GM21723 (cell line): ENCODE results near the gene SLC34A1.
A peak's percentile ranks its signal among the peaks of the same experiment; 100 is the strongest.

Experiments
- ATAC-seq: cut with Tn5 transposase; IDR thresholded peaks from one replicate; pipeline ENCODE4 v1.9.1; 2021; ENCODE audit warnings: mild to moderate bottlenecking, moderate library complexity; ENCODE audit not compliant: unreplicated experiment

The SLC34A1 gene

DNA sequence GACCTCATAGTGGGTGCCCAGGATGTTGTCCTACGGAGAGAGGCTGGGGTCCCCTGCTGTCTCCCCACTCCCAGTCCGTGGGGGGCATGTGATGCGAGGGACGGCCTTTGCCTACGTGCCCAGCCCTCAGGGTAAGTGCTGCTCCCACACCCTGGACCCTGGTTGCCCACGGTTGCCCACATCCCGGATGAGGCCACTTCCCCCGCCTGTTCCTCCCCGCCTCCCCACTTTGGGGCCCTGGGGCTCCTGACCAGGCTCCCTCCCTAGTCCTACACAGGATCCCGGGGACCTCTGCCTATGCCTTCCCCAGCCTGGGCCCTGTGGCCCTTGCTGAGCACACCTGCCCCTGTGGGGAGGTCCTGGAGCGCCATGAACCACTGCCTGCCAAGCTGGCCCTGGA is 1.5 kb downstream of the SLC34A1 start:
- no peak for ATAC-seq

DNA sequence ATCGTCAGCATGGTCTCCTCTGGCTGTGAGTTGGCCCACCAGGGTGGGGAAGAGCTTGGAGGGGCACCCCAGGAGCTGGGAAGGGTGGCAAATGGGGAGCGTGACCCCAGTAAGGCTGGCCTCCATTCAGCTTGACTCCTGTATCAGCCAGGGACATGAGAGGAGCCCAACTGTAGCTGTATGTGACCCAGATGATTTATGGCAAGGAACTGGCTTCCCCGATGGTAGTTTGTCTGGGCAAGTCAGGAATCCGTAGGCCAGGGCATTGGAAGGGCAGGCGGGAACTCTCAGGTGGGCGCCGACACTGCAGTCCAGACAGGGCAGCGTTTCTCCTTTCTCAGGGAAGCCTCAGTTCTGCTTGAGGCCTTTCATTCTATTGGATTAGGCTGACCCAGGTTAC is 2.3 kb downstream of the SLC34A1 start:
- no peak for ATAC-seq

DNA sequence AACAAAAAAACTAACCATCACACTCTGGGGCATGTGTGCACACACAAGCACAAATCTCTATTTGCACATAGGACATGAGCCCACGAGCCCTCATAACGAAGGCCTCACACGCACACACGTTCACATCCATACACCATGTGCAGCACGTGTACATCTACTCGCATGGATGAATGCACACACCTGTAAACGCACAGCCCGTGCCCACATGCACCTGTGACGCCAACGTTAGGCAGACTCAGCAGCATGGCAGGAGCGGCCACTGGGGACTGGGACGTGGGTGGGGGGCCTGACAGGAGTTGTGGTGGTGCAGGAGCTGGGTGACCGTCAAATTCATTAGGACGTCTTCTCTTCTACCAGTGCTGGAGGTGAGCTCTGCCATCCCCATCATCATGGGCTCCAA is 3.2 kb downstream of the SLC34A1 start:
- no peak for ATAC-seq

DNA sequence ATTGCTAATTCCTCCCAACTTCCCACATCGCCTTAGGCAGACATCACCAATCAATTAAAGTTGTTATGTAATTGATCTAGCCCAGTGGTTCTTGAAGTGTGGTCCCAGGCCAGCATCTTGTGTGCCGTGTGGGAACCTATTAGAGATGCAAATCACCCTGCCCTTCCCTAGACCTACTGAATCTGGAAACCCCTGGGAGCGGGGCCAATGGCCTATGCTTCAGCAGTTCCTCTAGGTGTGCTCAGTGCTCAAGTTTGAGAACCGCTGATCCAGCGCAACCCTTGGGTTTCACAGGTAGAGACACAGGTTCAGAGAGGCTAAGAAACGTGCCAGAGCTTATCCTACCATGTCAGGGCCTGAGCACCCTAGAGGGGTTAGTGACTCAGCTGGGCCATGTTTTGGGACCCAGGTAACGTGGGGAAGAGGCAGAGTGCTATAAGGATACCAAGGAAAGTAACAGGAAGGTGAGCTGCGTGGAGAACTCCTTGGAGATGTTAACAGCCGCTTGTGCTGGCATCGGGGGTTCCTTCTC is 4.4 kb downstream of the SLC34A1 start:
- ATAC-seq = no peak

DNA sequence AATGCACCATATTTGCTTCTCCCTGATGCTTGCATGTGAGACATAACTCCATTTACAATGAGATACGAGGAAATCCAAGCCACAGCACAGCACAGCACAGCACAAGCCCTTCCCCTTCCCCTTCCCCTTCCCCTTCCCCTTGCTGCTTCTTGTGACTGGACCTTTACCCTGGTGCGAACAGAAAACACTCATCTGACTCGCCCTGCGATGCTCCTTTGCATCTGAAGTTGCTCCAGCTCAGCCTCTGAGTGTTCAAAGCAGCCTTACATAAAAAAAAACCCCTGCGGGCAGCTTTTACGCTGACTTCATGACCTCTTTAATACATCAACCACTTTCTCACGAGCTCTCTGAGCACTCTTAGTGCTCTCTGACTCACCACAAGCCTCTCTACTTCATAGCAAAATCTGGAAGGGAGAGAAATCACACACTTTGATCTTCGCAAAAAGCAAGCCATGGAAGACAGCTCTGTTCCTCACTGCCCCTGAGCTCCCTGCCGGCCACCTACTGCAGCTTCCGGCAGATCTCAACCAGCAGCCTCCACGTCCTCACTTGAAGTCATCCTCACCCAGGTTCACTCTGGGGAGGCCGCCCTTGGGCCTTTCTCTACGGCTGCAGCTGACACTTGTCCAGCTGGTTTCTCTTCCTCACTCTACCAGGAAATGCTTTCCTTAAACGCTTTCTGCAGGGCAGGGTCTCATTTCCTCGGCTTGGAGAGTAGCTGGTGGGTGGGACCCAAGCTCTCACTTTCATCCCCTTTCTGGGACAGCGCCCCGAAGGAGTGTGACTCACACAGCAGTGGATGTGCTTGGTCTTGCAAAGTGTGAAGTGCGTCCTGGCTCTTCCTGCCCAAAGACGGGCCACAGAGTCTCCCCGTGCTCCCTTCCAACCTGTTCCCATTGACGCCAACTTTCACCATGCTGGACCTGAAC is 5.3 kb downstream of the SLC34A1 start:
- no peak for ATAC-seq

DNA sequence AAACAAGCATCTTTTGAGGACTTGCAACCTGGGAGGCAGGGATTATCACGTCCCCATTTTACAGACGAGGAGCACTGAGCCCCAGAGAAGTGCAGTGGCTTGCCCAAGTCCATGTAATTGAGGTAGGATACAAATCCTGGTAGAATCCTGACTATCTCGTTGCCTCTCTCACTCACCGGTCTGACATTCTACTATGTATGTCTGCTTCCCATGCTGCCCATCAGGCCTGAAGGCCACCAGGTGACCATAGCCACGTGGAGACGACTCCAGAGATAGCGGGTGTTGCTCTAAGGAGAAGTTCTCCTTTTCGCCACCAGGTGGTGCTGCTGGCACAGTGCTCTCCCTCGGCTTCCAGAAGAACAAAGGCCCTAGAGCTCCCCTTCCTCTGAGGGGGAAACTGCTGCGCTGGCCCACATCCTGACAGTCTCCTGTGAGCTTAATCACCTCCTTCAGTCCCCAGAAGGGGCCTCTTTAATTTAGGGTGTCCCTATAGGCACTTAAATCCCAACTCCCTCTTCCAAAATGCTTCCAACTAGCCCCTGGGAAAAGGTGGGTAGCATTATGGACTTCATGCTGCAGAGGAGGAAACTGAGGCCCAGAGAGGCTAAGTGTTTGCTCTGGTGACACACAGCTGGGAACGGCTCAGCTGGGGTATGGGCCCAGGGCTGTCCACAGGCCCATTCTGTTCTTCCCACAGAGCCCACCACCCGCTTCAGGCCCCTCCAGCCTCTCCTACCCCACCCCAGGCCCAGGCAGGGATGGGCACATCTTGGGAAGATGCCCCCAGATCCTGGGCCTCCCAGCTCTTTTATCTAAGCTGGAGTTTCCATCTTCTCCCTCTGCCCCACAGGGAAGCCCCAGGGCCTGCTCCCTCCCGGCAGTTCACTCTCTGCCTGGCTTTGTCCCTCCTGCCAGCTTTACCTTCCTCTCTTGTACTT is 6.4 kb downstream of the SLC34A1 start:
- no peak for ATAC-seq

DNA sequence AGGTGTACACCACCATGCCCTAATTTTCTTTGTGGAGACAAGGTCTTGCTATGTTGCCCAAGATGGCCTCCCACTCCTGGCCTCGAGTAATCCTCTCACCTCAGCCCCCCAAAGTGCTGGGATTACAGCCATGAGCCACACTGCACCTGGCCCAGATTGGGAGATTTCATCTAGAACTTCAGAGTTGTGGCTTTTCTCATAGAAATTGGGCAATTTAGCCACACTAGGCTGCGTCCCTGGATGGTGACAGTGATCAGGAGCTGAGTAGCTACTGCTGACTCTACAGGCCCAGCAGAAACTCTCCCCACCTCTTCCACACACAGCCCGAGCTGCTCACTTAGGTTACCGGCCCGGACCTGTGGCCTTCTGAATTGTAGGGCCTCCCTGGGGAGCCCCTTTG is 8.5 kb downstream of the SLC34A1 start:
- ATAC-seq = no peak

DNA sequence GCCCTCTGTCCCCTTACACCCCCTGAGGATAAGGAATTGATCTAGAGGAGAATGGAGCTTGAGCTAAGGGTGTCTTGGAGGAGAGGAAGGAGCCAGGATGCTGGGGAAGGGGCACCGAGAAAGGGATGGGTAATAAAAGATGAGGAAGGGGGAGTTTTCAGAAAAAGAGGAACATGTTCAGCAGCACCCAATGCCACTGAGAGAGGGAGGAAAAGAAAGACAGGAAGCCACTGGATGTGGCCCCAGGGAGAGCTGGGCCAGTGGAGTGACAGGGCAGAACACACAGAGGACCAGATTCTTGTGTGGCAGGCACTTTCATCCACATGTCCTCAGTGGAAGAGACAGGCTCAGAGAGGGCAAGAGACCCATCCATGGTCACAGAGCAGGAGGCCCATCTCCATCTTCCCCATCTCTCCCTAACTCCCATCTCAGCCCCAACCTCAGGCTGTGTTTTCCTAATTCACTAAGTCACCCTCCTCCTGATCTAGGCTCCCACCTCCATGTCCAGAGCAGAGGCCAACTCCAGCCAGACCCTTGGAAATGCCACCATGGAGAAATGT is 9.1 kb downstream of the SLC34A1 start:
- no peak for ATAC-seq

DNA sequence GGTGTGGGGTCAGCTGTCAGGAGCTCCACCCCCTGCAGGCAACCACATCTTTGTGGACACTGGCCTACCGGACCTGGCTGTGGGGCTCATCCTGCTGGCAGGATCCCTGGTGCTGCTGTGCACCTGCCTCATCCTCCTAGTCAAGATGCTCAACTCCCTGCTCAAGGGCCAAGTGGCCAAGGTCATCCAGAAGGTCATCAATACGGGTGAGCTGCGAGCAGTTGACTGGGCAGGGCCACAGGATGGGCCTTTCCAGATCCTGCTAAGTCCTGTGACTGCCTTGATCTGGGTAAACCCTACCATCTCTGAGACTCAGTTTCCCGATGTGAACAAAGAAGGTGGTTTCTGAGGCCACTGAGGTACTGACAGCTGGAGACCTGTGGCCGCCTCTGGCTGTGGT is 9.8 kb downstream of the SLC34A1 start:
- no peak for ATAC-seq

DNA sequence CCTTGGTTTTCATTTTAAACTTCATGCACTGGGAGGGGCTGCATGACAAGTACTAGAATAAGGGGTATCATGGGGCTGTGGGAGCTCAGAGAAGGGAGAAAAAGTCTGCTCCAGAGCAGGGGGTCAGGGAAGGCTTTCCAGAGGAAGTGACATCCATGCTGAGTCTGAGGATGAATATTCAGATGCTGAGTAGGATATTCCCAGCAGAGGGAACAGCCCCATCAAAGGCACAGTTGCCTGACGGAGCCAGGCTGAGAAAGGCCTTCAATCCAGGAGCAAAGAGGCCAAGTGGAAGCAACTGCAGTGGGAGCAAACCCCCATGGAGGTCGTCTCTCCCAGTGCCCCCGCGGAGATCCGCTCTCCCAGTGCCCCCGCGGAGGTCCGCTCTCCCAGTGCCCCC is 11.8 kb downstream of the SLC34A1 start:
- ATAC-seq = no peak

DNA sequence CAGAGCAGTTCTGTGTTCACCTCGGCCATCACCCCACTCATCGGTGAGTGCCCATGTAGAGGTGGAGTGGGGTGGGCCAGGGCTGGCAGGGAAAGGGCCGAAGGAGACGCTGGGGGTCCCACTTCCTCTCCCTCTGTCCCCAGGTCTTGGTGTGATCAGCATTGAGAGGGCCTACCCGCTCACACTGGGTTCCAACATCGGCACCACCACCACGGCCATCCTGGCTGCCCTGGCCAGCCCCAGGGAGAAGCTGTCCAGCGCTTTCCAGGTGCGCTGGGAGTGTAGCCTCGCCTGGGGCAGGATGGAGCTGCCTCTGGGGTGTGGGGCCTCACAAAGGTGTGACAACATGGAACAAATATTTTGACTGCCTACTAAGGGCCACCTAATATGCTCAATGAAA is 12.6 kb downstream of the SLC34A1 start:
- ATAC-seq = no peak

DNA sequence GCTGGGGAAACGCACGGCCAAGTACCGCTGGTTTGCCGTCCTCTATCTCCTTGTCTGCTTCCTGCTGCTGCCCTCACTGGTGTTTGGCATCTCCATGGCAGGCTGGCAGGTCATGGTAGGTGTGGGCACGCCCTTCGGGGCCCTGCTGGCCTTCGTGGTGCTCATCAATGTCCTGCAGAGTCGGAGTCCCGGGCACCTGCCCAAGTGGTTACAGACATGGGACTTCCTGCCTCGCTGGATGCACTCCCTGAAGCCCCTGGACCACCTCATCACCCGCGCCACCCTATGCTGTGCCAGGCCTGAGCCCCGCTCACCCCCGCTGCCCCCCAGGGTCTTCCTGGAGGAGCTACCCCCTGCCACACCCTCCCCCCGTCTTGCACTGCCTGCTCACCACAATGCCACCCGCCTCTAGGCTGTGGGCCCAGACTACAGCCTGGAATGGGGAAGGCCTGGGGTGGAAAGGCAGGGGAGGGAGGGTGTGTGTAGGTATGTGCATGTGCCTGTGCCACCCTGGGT is 13.7 kb downstream of the SLC34A1 start:
- no peak for ATAC-seq

DNA sequence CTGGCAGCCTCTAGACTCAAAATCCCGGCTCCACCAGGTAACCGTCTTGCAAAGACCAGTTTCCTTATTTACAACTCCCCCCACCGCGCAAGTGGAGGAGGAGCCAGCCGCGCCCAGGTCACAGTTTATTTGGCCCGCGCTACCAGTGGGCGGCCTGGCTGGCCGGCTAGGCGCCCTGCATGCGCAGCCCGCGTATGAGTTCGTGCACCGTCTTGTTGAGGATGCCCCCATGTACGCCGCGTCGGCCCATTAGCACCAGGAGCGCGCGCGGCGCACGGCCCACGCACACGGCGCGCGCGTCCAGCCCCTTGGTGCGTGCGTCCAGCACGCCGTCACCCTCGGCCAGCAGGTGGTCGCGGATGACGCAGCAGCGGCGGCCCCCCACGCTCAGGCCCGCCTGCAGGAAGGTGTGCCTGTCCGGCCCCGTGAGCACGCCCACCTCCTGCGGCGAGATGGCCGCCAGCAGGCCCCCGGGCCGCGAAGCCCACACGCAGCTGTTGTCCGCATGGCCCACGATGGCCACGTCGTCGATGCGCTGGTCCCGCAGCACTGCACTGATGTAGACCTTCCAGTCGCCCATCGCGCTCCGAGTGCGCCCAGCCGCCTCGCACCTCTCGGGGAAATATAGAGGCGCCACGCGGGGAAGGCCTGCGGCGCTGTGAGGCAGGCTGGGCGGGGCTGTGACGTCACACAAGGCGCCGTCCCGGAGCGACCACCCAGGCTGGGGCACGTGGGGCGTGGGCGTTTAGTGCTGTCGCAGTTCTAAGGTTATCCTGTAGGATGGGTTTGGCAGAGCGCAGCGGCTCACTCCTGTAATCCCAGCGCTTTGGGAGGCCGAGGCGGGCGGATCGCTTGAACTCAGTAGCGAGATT is 16.0 kb downstream of the SLC34A1 start, which contains the start of gene PFN3:
TSS of gene PFN3 (minus strand) at position 665 of the 872 bp plus-strand sequence. CDS start at position 580, 85 bp downstream.
- ATAC-seq = no peak

DNA sequence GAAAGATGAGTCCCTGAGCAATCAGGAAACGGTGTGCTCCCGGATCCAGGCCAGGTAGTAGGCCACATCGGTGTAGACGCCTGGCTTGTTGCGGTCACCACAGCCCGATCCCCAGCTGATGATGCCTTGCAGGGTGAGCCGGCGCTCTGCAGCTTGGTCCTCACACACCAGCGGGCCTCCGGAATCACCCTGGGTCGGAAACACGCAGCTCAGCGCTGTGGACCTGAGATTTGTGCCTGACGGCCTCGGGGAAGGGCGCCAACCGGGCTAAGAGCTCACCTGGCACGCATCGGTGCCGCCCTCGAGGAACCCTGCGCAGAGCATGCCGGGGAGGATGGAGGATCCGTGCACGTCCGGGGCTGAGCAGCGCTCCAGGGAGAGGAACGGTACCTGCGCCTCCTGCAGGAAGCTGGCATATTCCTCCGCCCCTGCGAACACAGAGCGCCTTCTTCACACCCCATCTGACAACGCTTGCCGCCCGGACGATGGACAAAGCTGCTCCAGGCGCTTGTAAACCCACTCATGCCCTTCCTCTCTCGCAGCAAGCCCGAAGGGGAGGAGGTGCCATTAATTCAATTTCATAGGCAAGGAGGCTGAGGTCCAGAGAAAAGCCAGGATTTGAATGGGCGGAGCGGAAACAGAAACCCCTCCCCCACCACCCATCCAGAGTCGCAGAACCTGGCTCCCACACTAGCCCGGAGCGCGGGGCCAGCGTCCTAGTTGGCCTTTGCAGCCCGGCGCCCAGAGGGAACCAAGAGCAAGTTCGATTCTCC is 18.2 kb downstream of the SLC34A1 start:
- no peak for ATAC-seq

DNA sequence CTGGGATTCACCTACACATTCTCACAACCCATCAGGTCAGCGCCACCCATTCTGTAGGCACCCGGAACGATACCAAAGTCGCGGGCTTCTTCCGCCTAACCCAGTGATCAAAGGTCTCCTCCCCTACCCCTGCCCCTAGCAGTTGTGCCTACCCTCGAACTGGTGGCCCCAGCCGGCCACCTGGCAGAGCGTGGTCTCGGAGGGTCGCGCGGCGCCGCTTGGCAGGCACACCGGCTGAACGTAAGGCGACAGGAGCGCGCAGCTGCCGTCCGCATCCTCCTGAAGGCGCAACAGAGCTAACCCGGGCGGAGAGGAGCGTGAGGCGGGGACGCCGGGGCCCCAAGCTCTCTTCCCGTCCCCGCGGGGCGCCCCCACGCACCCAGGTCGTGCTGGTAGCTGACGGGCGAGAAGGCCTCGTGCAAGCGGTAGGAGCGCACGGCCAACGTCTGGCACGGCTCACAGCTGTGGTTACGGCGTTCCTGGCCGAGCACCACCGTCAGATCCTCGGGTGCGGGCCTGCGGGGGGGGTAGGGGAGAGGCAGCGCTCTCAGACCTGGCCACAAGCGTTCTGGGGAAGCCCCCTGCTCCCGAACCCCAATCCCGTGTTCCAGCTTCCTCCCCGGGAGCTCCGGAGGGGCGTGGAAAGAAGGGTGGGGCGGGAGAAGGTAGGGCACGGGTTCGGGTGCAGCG is 19.0 kb downstream of the SLC34A1 start:
- peak; percentile 21 for ATAC-seq

DNA sequence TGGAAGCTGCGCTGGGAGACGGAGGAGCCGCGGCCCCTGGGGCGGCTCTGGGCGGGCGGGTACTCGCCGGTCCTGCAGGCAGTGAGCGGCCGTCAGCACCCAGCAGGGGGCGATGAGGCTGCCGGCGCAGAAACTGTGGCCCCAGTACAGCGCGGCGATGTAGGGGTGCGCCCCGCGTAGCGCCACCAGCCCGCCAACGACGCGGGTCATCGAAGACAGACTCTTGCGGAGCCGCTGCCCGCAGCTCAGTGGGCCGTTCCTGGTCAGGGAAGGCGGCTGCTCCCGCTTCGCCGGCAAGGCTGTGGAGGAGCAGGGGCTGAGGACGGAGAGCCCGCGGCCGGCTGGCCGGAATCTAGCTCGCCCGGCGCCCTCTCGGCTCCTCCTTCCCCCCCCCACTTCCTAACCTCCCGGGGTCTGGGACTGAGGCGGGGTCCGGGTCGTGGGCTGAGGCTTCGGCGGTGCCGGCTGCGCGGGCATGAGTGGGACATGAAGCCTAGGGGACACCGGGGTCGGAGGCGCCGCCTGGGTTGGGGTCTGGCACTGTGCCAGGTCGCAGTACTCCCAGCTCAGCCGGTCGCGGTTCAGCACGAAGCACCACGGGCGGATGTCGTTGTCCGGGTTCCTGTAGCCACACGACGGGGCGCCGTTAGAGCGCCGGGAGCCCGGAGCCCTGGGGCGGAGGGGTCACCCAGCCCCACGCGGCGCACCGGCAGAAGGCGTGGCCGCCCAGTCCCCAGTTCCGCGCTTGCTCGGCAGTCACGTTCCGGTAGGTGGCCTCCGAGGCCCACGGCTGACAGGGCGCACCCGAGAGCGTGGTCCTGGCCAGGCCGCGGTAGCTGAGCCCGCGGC is 19.8 kb downstream of the SLC34A1 start:
- ATAC-seq = peak; percentile 82

DNA sequence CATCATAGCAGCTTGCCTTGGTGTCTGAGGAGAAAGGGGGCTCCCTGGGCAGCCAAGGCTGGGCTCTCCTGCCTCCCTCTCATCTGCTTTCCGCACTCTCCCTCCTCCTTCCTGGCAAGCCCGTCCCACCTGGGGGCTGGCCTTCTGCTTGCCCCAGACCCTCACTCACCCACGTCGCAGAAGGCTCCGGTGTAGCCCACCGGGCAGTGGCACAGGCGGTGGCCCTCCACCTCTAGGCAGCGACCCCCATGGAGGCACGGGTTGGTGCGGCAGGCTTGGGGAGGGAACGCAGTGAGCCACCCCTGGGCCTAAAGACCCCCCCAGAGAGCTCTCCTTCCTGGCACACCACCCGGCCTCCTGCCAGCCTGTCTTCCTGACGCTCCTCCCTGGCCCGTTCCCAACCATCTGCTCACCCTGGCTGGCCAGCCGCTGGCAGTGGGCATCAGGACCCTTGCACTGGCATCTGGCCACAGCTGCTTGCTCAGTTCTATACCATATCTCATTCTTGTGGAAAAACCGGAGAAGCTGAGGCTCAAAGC is 20.5 kb downstream of the SLC34A1 start:
- ATAC-seq = no peak
